HG02973 (cell line): ENCODE measurements around the gene NALCN.

ENCODE experiments used
- ATAC-seq: cut with Tn5 transposase; IDR thresholded peaks from one replicate; pipeline ENCODE4 v1.9.1; 2021; ENCODE audit warnings: moderate library complexity; ENCODE audit not compliant: unreplicated experiment

The NALCN gene

GRCh38 chr13:101415358-101416174 lies 742 bp downstream of the NALCN start:
- no peak for ATAC-seq

- no peak for ATAC-seq
Measured at GRCh38 chr13:101412076-101412475, 4.2 kb downstream of the NALCN start.

GRCh38 chr13:101408992-101409656 lies 7.2 kb downstream of the NALCN start:
- no peak for ATAC-seq

GRCh38 chr13:101408154-101408553 lies 8.2 kb downstream of the NALCN start:
- ATAC-seq: no peak

- no peak for ATAC-seq
Measured at GRCh38 chr13:101406791-101407190, 9.5 kb downstream of the NALCN start.

GRCh38 chr13:101401196-101401595 lies 15.1 kb downstream of the NALCN start:
- ATAC-seq: no peak

GRCh38 chr13:101399365-101399764 lies 16.9 kb downstream of the NALCN start:
- ATAC-seq: no peak

- no peak for ATAC-seq
Measured at GRCh38 chr13:101398920-101399319, 17.4 kb downstream of the NALCN start.

GRCh38 chr13:101398191-101398590 lies 18.1 kb downstream of the NALCN start:
- ATAC-seq: no peak

- no peak for ATAC-seq
Measured at GRCh38 chr13:101397742-101398141, 18.6 kb downstream of the NALCN start.

DNA sequence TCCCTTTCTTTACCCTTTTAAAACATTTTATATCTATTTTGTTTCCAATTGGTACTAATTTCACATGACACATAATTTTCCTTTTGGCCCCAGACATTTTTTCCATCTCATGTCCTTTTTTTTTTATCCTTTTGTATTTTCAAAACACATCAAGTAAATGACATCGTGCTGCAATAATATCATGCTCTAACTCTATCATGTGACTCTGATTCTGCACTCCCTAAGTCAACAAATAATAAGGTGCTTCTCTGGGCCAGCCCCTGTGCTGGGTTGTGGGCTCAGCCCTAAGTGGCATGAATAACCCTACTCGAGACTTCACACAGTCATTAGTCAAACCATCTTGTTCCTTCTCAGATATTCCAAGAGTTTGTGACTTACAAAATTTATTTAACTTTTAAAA lies 21.7 kb downstream of the NALCN start:
- ATAC-seq: no peak

- no peak for ATAC-seq
Measured at GRCh38 chr13:101393140-101393539, 23.2 kb downstream of the NALCN start.

DNA sequence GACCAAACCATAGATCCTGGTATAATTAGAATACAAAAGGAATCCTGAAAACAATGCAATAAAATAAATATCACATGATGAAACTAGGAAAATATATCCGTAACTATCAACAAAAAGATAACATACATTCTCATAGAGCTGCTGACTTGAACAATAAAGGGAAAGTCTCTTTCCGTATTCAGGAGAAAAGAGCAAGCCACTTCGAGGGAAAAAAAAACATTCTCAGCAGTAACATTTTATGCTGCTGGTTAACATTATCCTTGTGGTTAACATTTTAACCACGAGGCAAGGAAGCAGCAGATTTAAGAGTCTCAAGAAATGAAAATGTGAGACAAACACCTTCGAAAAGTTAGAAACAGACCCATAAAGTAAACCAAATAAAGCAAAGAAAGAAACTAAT lies 25.8 kb downstream of the NALCN start:
- no peak for ATAC-seq

DNA sequence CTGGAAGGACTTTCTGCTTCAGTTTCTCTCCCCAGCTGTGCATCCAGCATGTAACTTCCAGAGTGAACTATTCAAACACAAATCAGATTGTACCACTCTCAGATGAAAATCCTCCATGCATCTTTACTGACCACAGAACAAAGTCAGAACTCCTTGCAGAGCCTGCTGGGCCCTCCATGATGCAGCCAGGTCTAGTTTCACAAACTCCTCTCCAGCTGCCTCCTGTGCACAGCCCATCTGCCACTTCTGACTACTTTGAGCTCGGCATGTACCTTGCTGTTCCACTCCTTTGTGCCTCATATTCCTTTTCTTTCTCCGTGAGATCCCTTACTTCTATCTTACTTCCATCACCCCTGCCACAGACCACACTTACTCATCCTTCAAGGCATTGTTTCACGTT lies 31.4 kb downstream of the NALCN start:
- no peak for ATAC-seq

- no peak for ATAC-seq
Measured at GRCh38 chr13:101383595-101383994, 32.7 kb downstream of the NALCN start.

DNA sequence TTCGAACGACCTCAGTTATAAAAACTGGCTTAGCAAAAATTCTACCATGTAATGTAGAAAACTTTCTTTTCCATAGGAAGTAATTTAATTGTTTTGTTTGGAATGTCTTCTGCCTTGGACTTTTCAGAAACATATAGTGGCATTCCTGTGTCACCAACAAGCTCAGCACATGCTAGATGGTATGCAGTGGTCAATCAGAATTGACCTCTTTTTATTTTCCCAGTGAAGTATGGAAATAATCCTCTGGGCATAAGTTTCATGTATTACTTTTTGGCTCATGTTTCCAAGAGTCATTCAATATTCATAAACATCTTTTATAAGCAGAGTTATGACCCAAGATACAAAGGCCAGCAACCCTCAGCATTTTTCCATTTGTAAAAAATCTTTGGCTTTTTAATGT lies 33.6 kb downstream of the NALCN start:
- ATAC-seq: no peak

DNA sequence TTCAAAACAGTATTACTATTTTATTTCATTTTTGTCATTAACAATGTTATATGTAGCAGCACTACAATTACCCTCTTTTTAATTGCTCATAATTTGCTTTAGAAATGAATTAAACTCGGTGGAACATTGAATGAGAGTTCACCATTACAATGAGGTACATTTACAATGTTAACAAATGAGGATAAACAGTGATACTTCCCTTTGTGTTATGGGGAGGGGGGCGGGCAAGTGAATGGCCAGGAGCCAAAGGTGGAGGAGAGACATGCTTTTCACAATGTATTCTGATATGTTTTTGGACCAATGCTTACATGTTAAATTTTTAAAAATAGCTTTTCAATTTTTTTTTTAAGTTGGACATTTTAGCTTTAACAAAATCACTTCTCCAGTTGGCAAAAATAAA lies 34.2 kb downstream of the NALCN start:
- no peak for ATAC-seq

GRCh38 chr13:101360525-101360924 lies 55.8 kb downstream of the NALCN start:
- no peak for ATAC-seq

DNA sequence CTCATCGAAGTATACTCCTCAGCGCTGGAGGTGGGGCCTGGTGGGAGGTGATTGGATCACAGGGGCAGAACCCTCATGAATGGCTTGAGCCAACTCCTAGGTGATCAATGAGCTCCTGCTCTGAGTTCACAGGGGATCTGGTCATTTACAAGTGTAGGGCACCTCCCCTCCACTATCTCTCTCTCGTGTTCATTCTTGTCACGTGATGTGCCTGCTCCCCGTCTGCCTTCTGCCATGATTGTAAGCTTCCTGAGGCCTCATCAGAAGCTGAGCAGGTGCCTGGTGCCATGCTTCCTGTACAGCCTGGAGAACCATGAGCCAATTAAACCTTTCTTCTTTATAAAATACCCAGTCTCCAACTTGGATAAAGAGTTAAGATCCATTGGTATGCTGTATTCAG lies 61.4 kb downstream of the NALCN start:
- ATAC-seq: no peak

DNA sequence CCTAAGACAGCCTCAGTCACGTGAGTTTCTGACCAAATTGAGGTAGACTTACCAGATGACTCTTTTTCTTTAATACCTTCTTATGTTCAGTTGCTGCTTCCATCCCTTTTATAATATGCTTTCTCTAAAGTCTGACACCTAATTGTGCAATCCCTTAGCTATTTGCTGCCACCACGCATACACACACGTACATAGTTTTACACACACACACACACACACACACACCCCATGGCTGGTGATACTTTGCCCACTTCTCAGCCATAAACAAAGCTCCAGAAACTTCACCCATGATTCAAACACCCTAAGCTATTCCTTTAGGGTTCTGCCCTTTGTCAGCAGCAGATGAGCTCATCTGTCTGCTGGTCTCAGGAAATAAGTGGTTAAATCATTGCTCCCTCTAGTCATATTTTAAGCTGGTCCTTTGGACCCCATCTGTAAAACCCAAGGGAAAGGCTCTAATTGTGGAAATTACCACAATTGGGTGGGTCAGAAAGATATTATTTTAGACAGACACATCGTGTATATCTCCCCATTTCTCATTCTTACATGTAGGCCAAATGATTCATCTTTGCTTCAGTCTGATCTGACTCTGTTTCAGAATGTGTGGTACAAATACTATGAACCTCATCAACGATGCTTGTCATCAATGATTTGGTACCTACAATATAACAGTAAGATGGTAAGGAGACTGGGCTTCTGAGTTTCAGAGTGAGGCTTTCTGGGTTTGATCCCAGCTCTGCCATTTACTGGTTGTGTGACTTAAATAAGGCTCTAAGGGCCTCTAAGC lies 69.2 kb downstream of the NALCN start:
- ATAC-seq: no peak

DNA sequence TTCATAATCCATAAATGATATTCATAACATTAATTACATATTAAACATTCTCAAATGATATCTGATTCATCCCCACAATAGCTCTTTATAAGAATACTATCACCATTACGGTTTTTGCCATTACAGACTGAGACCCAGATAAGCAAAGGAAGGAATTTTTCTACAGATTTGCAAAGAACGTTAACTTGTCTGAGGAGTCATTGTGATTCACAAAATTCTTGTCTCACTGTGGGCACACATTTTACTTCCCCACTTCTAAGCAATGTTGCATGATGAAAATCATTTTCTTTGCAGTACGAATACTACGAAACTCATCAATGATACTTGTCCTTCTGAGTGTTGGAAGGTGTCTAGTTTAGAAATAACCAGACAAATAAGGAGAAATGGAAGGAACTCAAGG lies 70.1 kb downstream of the NALCN start:
- ATAC-seq: no peak
